HepG2 (cell line): ENCODE measurements around the gene ACTR1B. TPM values are rescaled to one million over a fixed set of nuclear protein-coding genes. Genes with fewer than 3 reads are reported as not detected.
A peak's percentile ranks its signal among the peaks of the same experiment; 100 is the strongest.

Experiments used
- BRF2 ChIP-seq: sonication (generic); formaldehyde crosslinking; IDR thresholded peaks from 2 replicates; pipeline ENCODE4 v1.8.1; 2022; ENCODE audit warnings: mild to moderate bottlenecking, missing genetic modification reagents
- HOXD1 ChIP-seq: sonication (generic); formaldehyde crosslinking; IDR thresholded peaks from 2 replicates; pipeline ENCODE4 v1.5.0; 2020; ENCODE audit warnings: missing genetic modification reagents
- KLF13 ChIP-seq: sonication (generic); formaldehyde crosslinking; IDR thresholded peaks from 2 replicates; pipeline ENCODE4 v1.4.0; 2020; ENCODE audit warnings: mild to moderate bottlenecking, missing genetic modification reagents
- NFE2L2 ChIP-seq: fragments of 150-350 bp; IDR thresholded peaks from 2 replicates; pipeline ENCODE4 v1.6.1; 2014; ENCODE audit warnings: low read length
- NFKBIZ ChIP-seq: IDR thresholded peaks from 2 replicates; pipeline ENCODE4 v1.6.1; 2018; ENCODE audit warnings: missing genetic modification reagents, missing compliant biosample characterization
- SAFB2 ChIP-seq: sonication (generic); formaldehyde crosslinking; IDR thresholded peaks from 2 replicates; pipeline ENCODE4 v1.5.1; 2020; ENCODE audit warnings: missing genetic modification reagents, low read depth, mild to moderate bottlenecking, borderline replicate concordance
- SATB2 ChIP-seq: sonication (generic); formaldehyde crosslinking; IDR thresholded peaks from 2 replicates; pipeline ENCODE4 v1.5.0; 2020; ENCODE audit warnings: missing genetic modification reagents
- SP140L ChIP-seq: sonication (generic); formaldehyde crosslinking; IDR thresholded peaks from 2 replicates; pipeline ENCODE4 v1.4.0; 2020; ENCODE audit warnings: missing genetic modification reagents, borderline replicate concordance
- SRF ChIP-seq: IDR thresholded peaks from 2 replicates; pipeline ENCODE4 v1.6.1; 2011; ENCODE audit warnings: mild to moderate bottlenecking, low read depth, low read length, moderate library complexity
- SSRP1 ChIP-seq: IDR thresholded peaks from 2 replicates; pipeline ENCODE4 v1.6.1; 2016; ENCODE audit warnings: control low read depth
- TBX3 ChIP-seq: fragments of 450-650 bp; IDR thresholded peaks from 2 replicates; pipeline ENCODE4 v1.6.1; 2017; ENCODE audit warnings: antibody characterized with exemption, mild to moderate bottlenecking, inconsistent platforms, borderline replicate concordance
- TFE3 ChIP-seq: IDR thresholded peaks from 2 replicates; pipeline ENCODE4 v1.6.1; 2016
- ZNF562 ChIP-seq: sonication (generic); formaldehyde crosslinking; IDR thresholded peaks from 2 replicates; pipeline ENCODE4 v1.8.0; 2022; ENCODE audit warnings: missing genetic modification reagents, borderline replicate concordance
- ZNF597 ChIP-seq: sonication (generic); formaldehyde crosslinking; IDR thresholded peaks from 2 replicates; pipeline ENCODE4 v1.5.0; 2020; ENCODE audit warnings: missing genetic modification reagents
- ZNF629 ChIP-seq: sonication (generic); formaldehyde crosslinking; conservative IDR thresholded peaks from 2 replicates; pipeline ENCODE4 v1.5.0; 2020; ENCODE audit warnings: missing genetic modification reagents
- polyA plus RNA-seq, 8 experiments: library from polyadenylated mRNA; depleted of rRNA in 3 of 8; stranded (reverse) in 7 of 8; unstranded in 1 of 8; fragments of >200 nt; fragmentation: Illumina TruSeq in 4 of 8; extraction: Trizol in 4 of 8; gene quantifications; 2 replicates each; pipeline versions ENCODE4 v1.2.1 to v1.2.3, GENCODE V29; 2011 to 2016; ENCODE audit warnings: low read depth in 4 of 8, missing spikeins in 1 of 8, mixed read lengths in 1 of 8; ENCODE audit not compliant: insufficient read depth in 1 of 8
- total RNA-seq, 5 experiments: library from RNA; depleted of rRNA; stranded (reverse); fragments of >200 nt; fragmentation: Illumina TruSeq; extraction: Trizol; gene quantifications; 2 replicates each; pipeline ENCODE4 v1.2.3, GENCODE V29; 2016; ENCODE audit warnings: low read depth in 1 of 5
- TF ChIP-seq, protein P1 (sequence below): sonication (generic); formaldehyde crosslinking; IDR thresholded peaks from 2 replicates; pipeline ENCODE4 v1.8.0; 2022; ENCODE audit warnings: missing genetic modification reagents, mild to moderate bottlenecking, borderline replicate concordance
- TF ChIP-seq, protein P2 (sequence below): sonication (generic); formaldehyde crosslinking; conservative IDR thresholded peaks from 2 replicates; pipeline ENCODE4 v1.4.0; 2020; ENCODE audit warnings: missing genetic modification reagents
- TF ChIP-seq, protein P3 (sequence below): sonication (generic); formaldehyde crosslinking; IDR thresholded peaks from 2 replicates; pipeline ENCODE4 v1.5.1; 2020; ENCODE audit warnings: missing genetic modification reagents, mild to moderate bottlenecking, borderline replicate concordance
- TF ChIP-seq, protein P4 (sequence below): sonication (generic); formaldehyde crosslinking; IDR thresholded peaks from 2 replicates; pipeline ENCODE4 v1.4.0; 2020; ENCODE audit warnings: mild to moderate bottlenecking, missing genetic modification reagents, borderline replicate concordance

Gene ACTR1B
- total and polyA plus RNA-seq, 2 of the 13 experiments (the other 11 are each of a cell fraction or from before 2014, with no cell fraction given), result 61.7 to 76.7 TPM

DNA sequence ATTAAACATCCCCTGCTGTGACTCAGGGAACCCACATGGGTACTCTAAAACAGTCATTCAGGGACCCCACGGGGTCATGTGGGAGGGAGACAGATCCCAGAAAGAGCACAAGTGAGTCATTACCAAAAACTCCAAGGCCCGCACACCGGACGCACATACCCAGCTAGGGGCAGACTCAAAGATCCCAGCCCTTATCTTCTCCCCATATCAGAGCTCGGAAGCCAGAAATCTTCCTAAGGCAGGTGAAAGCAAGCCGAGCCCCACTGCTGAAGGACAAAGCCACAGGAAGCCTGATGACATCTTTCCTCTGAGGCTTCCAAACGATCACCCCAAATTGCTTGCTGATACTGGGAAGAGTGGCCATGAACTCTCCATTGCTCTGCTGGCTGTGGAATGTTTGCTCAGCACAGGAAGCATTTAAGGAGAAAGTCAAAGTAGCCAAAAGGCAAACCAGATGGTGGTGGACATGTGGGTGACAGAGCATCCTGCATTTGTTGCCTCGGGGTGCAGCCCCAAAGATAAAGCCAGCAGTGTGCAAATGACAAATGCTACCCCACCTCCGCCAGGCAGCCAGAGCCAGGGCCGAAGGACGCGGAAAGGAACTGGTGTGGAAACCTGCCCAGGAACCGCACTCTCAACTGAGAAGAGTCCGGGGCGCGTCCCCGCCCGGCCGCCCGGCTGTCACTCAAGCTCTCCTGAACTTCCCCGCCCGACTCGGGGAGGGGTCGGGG is 784 bp downstream of the ACTR1B start (continued):
- TF ChIP-seq, protein P1, sequence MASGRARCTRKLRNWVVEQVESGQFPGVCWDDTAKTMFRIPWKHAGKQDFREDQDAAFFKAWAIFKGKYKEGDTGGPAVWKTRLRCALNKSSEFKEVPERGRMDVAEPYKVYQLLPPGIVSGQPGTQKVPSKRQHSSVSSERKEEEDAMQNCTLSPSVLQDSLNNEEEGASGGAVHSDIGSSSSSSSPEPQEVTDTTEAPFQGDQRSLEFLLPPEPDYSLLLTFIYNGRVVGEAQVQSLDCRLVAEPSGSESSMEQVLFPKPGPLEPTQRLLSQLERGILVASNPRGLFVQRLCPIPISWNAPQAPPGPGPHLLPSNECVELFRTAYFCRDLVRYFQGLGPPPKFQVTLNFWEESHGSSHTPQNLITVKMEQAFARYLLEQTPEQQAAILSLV (CRISPR knock-in tag), result no peak
- TF ChIP-seq SP140L (CRISPR knock-in tag) (0 out of 2 replicates have a peak, but pooled peaks have one; percentile 44), ZNF562 (no peak), TBX3 (no peak), SAFB2 (CRISPR knock-in tag) (0 out of 2 replicates have a peak, but pooled peaks have one; percentile 31), NFKBIZ (0 out of 2 replicates have a peak, but pooled peaks have one; percentile 23), ZNF629 (CRISPR knock-in tag) (peak; percentile 41; the same call in 1 of the 2 replicates), KLF13 (CRISPR knock-in tag) (peak; percentile 44; the same call in 1 of the 2 replicates), HOXD1 (0 out of 2 replicates have a peak, but pooled peaks have one; percentile 55), BRF2 (CRISPR knock-in tag) (peak; percentile 39; the same call in 1 of the 2 replicates), ZNF597 (CRISPR knock-in tag) (no peak), NFE2L2 (no peak), SRF (no peak), SATB2 (CRISPR knock-in tag) (0 out of 2 replicates have a peak, but pooled peaks have one; percentile 39), TFE3 (CRISPR knock-in tag) (peak; percentile 8; the same call in 1 of the 2 replicates), SSRP1 (CRISPR knock-in tag) (no peak)
- TF ChIP-seq, protein P2, sequence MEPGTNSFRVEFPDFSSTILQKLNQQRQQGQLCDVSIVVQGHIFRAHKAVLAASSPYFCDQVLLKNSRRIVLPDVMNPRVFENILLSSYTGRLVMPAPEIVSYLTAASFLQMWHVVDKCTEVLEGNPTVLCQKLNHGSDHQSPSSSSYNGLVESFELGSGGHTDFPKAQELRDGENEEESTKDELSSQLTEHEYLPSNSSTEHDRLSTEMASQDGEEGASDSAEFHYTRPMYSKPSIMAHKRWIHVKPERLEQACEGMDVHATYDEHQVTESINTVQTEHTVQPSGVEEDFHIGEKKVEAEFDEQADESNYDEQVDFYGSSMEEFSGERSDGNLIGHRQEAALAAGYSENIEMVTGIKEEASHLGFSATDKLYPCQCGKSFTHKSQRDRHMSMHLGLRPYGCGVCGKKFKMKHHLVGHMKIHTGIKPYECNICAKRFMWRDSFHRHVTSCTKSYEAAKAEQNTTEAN (CRISPR knock-in tag), result no peak
- TF ChIP-seq, protein P3, sequence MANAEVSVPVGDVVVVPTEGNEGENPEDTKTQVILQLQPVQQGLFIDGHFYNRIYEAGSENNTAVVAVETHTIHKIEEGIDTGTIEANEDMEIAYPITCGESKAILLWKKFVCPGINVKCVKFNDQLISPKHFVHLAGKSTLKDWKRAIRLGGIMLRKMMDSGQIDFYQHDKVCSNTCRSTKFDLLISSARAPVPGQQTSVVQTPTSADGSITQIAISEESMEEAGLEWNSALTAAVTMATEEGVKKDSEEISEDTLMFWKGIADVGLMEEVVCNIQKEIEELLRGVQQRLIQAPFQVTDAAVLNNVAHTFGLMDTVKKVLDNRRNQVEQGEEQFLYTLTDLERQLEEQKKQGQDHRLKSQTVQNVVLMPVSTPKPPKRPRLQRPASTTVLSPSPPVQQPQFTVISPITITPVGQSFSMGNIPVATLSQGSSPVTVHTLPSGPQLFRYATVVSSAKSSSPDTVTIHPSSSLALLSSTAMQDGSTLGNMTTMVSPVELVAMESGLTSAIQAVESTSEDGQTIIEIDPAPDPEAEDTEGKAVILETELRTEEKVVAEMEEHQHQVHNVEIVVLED (CRISPR knock-in tag), result 0 out of 2 replicates have a peak, but pooled peaks have one; percentile 24
- TF ChIP-seq, protein P4, sequence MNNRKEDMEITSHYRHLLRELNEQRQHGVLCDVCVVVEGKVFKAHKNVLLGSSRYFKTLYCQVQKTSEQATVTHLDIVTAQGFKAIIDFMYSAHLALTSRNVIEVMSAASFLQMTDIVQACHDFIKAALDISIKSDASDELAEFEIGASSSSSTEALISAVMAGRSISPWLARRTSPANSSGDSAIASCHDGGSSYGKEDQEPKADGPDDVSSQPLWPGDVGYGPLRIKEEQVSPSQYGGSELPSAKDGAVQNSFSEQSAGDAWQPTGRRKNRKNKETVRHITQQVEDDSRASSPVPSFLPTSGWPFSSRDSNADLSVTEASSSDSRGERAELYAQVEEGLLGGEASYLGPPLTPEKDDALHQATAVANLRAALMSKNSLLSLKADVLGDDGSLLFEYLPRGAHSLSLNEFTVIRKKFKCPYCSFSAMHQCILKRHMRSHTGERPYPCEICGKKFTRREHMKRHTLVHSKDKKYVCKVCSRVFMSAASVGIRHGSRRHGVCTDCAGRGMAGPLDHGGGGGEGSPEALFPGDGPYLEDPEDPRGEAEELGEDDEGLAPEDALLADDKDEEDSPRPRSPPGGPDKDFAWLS, result 0 out of 2 replicates have a peak, but pooled peaks have one; percentile 71
